ENCODE measurements around the gene SETD5.

Gene SETD5

DNA sequence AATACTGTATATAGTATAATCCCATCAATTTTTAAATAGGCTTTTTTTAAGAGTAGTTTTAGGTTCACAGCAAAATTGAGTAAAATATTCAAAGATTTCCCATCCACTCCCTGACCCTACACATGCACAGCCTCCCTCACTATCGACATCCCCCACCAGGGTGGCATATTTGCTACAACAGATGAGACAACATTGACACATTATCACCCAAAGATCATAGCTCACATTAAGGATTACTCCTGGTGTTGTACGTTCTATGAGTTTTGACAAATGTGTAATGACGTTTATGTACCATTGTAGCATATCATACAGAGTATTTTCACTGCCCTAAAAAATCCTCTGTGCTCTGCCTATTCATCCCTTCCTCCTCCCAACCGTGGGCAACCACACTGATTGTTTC, 116.9 kb downstream of the SETD5 start:
- no peak for DNase-seq (ENCODE audit: low read depth in 2 of 2)

DNA sequence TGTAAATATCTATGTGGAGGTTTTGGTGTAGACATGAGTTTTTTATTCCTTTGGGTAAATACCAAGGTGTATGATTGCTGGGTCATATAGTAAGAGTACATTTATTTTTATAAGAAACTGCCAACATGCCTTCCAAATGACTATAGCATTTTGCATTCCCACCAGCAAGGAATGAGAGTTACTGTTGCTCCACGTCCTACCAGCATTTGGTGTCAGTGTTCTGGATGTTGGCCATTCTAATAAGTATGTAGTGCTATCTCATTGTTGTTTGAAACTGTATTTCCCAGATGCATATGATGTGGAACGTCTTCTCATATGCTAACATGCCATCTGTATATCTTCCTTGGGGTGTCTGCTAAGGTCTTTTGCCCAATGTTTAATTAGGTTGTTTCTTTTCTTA, 117.5 kb downstream of the SETD5 start:
- no peak for DNase-seq (ENCODE audit: low read depth in 2 of 2)

DNA sequence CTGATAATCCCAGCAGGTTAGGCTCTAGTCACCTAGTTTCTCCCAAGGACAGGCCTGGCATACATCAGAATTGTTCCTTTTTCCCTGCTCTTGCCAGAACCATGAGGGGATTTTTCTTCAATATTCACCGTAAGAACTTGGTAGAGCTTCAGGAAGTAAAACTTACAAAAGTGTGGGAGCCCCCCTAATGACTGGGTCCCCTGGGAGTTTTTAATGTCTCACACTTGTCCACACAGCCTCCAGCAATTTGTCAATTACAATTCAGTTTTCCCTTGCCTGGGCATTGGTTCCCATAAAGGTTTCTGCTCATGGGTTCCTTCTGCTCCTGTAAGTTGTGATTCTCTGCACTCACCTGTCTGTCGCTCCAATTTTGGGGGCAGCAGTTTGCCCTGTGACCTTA, 127.7 kb downstream of the SETD5 start:
- DNase-seq (ENCODE audit: low read depth in 2 of 2), result no peak
